K562 (cell line): ENCODE data around the gene OR14A16. TPM values are rescaled to one million over a fixed set of nuclear protein-coding genes. Genes with fewer than 3 reads are reported as not detected.

ENCODE experiments used
- BMI1 ChIP-seq: fragments of 150-350 bp; IDR thresholded peaks from 2 replicates; pipeline ENCODE4 v1.6.1; 2014; ENCODE audit warnings: low read length
- EGR1 ChIP-seq: fragments of 450-650 bp; conservative IDR thresholded peaks from 2 replicates; pipeline ENCODE4 v1.6.1; 2017; ENCODE audit warnings: mild to moderate bottlenecking
- ELF1 ChIP-seq: fragments of 200-800 bp; sonication (Bioruptor generic); IDR thresholded peaks from 2 replicates; pipeline ENCODE4 v1.6.1; 2016; ENCODE audit warnings: missing genetic modification characterization, missing compliant biosample characterization
- ELK1 ChIP-seq: sonication (generic); formaldehyde crosslinking; IDR thresholded peaks from 2 replicates; pipeline ENCODE4 v1.8.1; 2022; ENCODE audit warnings: missing genetic modification reagents
- GABPB2 ChIP-seq: fragments of 250-450 bp; sonication (Bioruptor Pico); conservative IDR thresholded peaks from 2 replicates; pipeline ENCODE4 v1.5.1; 2021; ENCODE audit warnings: mild to moderate bottlenecking
- HINFP ChIP-seq: fragments of 450-650 bp; conservative IDR thresholded peaks from 2 replicates; pipeline ENCODE4 v1.6.1; 2016; ENCODE audit warnings: missing genetic modification characterization, low read depth, mild to moderate bottlenecking, control low read depth, missing compliant biosample characterization
- IFI16 ChIP-seq: fragments of 250-450 bp; sonication (Bioruptor Pico); IDR thresholded peaks from 2 replicates; pipeline ENCODE4 v2.1.2; 2022; ENCODE audit warnings: mild to moderate bottlenecking, inconsistent platforms
- KDM1A ChIP-seq, 2 experiments: fragments of 450-650 bp; IDR thresholded peaks; 2 replicates each; pipeline ENCODE4 v1.6.1; 2016; ENCODE audit warnings: mild to moderate bottlenecking in 2 of 2
- KHSRP ChIP-seq: fragments of 450-650 bp; IDR thresholded peaks from 2 replicates; pipeline ENCODE4 v1.6.1; 2017
- KLF13 ChIP-seq: fragments of 450-650 bp; IDR thresholded peaks from 2 replicates; pipeline ENCODE4 v1.6.1; 2016; ENCODE audit warnings: missing genetic modification characterization, low read depth, mild to moderate bottlenecking, missing compliant biosample characterization, moderate library complexity, borderline replicate concordance
- MXI1 ChIP-seq: IDR thresholded peaks from 2 replicates; pipeline ENCODE4 v1.6.1; 2011; ENCODE audit warnings: low read depth, mild to moderate bottlenecking, improper control_type of control experiment, low read length
- NFRKB ChIP-seq: fragments of 450-650 bp; IDR thresholded peaks from 2 replicates; pipeline ENCODE4 v1.6.1; 2016; ENCODE audit warnings: low read depth
- NR2C1 ChIP-seq, 2 experiments: fragments of 450-650 bp; IDR thresholded peaks; 2 replicates each; pipeline ENCODE4 v1.6.1; 2017; ENCODE audit warnings: mild to moderate bottlenecking in 2 of 2, antibody characterized with exemption in 1 of 2, inconsistent platforms in 1 of 2, missing compliant biosample characterization in 1 of 2, missing genetic modification characterization in 1 of 2
- POLR2H ChIP-seq: IDR thresholded peaks from 2 replicates; pipeline ENCODE4 v1.6.1; 2016; ENCODE audit warnings: missing genetic modification characterization, low read depth, mild to moderate bottlenecking, control low read depth, missing compliant biosample characterization, moderate library complexity
- SIN3A ChIP-seq, 2 experiments: fragments of 150-350 bp in 1 of 2; IDR thresholded peaks; 2 replicates each; pipeline ENCODE4 v1.6.1; 2011 to 2016; ENCODE audit warnings: borderline replicate concordance in 2 of 2, low read depth in 2 of 2, low read length in 2 of 2, mild to moderate bottlenecking in 2 of 2, moderate library complexity in 2 of 2; ENCODE audit not compliant: control insufficient read depth in 1 of 2
- SRSF1 ChIP-seq: fragments of 200-400 bp; formaldehyde crosslinking; IDR thresholded peaks from 2 replicates; pipeline ENCODE4 v1.6.1; 2017; ENCODE audit warnings: mild to moderate bottlenecking, low read depth, low read length, moderate library complexity
- STAT6 ChIP-seq: sonication (generic); formaldehyde crosslinking; IDR thresholded peaks from 2 replicates; pipeline ENCODE4 v1.8.1; 2023; ENCODE audit warnings: mild to moderate bottlenecking, missing genetic modification reagents
- WHSC1 ChIP-seq: IDR thresholded peaks from one replicate; pipeline ENCODE4 v1.6.1; 2012; ENCODE audit warnings: low read length, control low read depth, inconsistent platforms
- ZBTB33 ChIP-seq: sonication (generic); formaldehyde crosslinking; IDR thresholded peaks from 2 replicates; pipeline ENCODE4 v1.8.1; 2023; ENCODE audit warnings: mild to moderate bottlenecking, missing genetic modification reagents
- ZNF551 ChIP-seq: fragments of 250-450 bp; sonication (Bioruptor Pico); IDR thresholded peaks from 2 replicates; pipeline ENCODE4 v1.5.0; 2021; ENCODE audit warnings: mild to moderate bottlenecking, moderate library complexity
- ZNF589 ChIP-seq: fragments of 200-800 bp; sonication (Bioruptor generic); IDR thresholded peaks from 2 replicates; pipeline ENCODE4 v1.6.1; 2016; ENCODE audit warnings: low read depth, missing genetic modification characterization, missing compliant biosample characterization
- polyA plus RNA-seq, 8 experiments: library from polyadenylated mRNA; depleted of rRNA in 4 of 8; stranded (reverse) in 5 of 8; unstranded in 3 of 8; fragments of >200 nt; fragmentation: Nextera tagmentation in 2 of 8; fragmentation: Illumina TruSeq in 1 of 8; extraction: Ambion mirVana in 2 of 8; extraction: Trizol in 1 of 8; gene quantifications; 2 replicates each; pipeline versions ENCODE4 v1.2.1 to v1.2.3, GENCODE V29; 2011 to 2014; ENCODE audit warnings: inconsistent platforms in 1 of 8, missing spikeins in 1 of 8
- total RNA-seq, 7 experiments: library from RNA; depleted of rRNA in 6 of 7; stranded (reverse); fragments of >200 nt in 6 of 7; fragmentation: Illumina TruSeq in 2 of 7; extraction: Trizol in 2 of 7; gene quantifications; 2 replicates each; pipeline versions ENCODE4 v1.2.1 to v1.2.3, GENCODE V29; 2011 to 2021; ENCODE audit warnings: low replicate concordance in 1 of 7
- TF ChIP-seq, protein P1 (sequence below): fragments of 250-450 bp; sonication (Bioruptor Pico); IDR thresholded peaks from 2 replicates; pipeline ENCODE4 v1.8.0; 2022; ENCODE audit warnings: moderate library complexity, mild to moderate bottlenecking, inconsistent platforms

The OR14A16 gene
- total and polyA plus RNA-seq, 9 of the 15 experiments (the other 6 are each of a cell fraction or from before 2014, with no cell fraction given): not detected

DNA sequence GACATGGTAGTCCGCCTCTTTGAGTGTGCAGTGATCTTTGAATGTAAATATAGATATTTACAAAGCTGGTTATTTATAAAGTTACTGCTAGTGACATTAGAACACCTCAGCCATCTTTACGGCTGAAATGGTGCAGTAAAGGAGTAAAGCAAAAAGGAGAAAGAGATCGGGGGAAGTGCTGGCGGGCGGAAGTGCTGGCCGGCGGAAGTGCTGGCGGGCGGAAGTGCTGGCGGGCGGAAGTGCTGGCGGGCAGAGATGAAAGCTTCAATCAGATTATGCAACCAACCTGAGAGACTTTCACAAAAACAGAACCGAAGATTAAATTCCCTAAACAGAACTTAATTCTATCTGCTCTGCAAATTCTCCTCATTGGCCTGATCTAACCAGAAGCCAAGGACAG, 1.4 kb upstream of the OR14A16 start (continued):
- TF ChIP-seq HINFP (tag) (no peak), WHSC1 (no peak), ELK1 (CRISPR knock-in tag) (no peak), NR2C1 (IDR thresholded peaks at IDR 0.05) (no peak), NR2C1 (tag; IDR thresholded peaks at IDR 0.05) (no peak), SRSF1 (no peak), EGR1 (no peak), ZNF589 (CRISPR knock-in tag) (no peak), NFRKB (no peak), STAT6 (no peak), KLF13 (tag) (no peak), BMI1 (no peak), KHSRP (no peak), SIN3A (IDR thresholded peaks at IDR 0.05; ENCODE audit: borderline replicate concordance in 2 of 2, control insufficient read depth in 1 of 2, low read depth in 2 of 2, low read length in 2 of 2) (no peak), IFI16 (CRISPR knock-in tag) (no peak), ZBTB33 (CRISPR knock-in tag) (peak; percentile 47; the same call in 1 of the 2 replicates), POLR2H (tag) (no peak), GABPB2 (CRISPR knock-in tag) (no peak), ELF1 (tag) (peak; percentile 38; the same call in 1 of the 2 replicates), MXI1 (no peak), ZNF551 (CRISPR knock-in tag) (no peak), KDM1A (IDR thresholded peaks at IDR 0.05) (no peak)
- TF ChIP-seq, protein P1, sequence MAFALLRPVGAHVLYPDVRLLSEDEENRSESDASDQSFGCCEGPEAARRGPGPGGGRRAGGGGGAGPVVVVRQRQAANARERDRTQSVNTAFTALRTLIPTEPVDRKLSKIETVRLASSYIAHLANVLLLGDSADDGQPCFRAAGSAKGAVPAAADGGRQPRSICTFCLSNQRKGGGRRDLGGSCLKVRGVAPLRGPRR: no peak
